Measurements from ENCODE around the gene GABRA5. TPM values are rescaled to one million over a fixed set of nuclear protein-coding genes. Genes with fewer than 3 reads are reported as not detected.

GABRA5 gene
- total and polyA plus RNA-seq, 2 of the 4 experiments (the other 2 are of a cell fraction) = 4.0 to 7.3 TPM

DNA sequence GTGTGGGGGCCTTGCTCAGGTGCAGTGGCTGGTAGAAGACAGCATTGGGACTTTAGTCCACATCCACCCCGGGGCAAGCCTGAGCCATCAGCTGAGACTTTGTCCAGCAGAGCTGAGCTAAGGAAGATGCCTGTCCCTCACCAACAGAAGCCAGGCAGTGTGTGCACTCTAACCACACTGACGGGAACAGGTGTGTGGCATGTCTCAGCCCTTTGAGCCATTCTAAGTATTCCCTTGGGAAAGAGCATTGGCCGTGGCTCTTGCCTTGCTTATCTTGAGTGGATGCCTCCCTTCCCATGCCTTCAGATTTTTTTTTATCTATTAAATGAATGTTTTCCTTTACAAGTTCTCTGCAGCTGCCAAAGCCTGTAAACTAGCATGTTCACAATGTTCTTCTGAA, 3.5 kb downstream of the GABRA5 start:
- ChIA-PET CTCF (no interaction called here), POLR2A (ENCODE audit: unreplicated experiment) (no interaction called here)
- DNase-seq = no peak
- peaks cover 16% of the 10 kb centered on the region for H3K27me3 ChIP-seq (ENCODE audit: control insufficient read depth, insufficient read depth, low read length)
- no peak overlapping the region for H3K27ac ChIP-seq (ENCODE audit: insufficient read depth, low read length)
- H3K79me1 ChIP-seq (ENCODE audit: low read depth in 1 of 2, low read length in 2 of 2) = no peaks in the 10 kb centered on the region
- no peak overlapping the region for H2BK20ac ChIP-seq (ENCODE audit: low read depth, low read length)
- TF ChIP-seq CHD1 (IDR thresholded peaks at IDR 0.05; ENCODE audit: low read depth, low read length) = no peak
- no peak for TF ChIP-seq RAD21 (IDR thresholded peaks at IDR 0.05; ENCODE audit: low read length)
- no peak for TF ChIP-seq ELK1 (IDR thresholded peaks at IDR 0.05; ENCODE audit: borderline replicate concordance, low read depth, low read length)
- no peak for TF ChIP-seq MAZ (IDR thresholded peaks at IDR 0.05; ENCODE audit: borderline replicate concordance, low read depth, low read length)
- TF ChIP-seq BHLHE40 (IDR thresholded peaks at IDR 0.05; ENCODE audit: low read depth, low read length) = no peak
- TF ChIP-seq, protein P1, sequence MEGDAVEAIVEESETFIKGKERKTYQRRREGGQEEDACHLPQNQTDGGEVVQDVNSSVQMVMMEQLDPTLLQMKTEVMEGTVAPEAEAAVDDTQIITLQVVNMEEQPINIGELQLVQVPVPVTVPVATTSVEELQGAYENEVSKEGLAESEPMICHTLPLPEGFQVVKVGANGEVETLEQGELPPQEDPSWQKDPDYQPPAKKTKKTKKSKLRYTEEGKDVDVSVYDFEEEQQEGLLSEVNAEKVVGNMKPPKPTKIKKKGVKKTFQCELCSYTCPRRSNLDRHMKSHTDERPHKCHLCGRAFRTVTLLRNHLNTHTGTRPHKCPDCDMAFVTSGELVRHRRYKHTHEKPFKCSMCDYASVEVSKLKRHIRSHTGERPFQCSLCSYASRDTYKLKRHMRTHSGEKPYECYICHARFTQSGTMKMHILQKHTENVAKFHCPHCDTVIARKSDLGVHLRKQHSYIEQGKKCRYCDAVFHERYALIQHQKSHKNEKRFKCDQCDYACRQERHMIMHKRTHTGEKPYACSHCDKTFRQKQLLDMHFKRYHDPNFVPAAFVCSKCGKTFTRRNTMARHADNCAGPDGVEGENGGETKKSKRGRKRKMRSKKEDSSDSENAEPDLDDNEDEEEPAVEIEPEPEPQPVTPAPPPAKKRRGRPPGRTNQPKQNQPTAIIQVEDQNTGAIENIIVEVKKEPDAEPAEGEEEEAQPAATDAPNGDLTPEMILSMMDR (conservative IDR thresholded peaks at IDR 0.05; ENCODE audit: low read depth, low read length) = no peak
- TF ChIP-seq SMC3 (IDR thresholded peaks at IDR 0.05; ENCODE audit: low read depth, low read length) = no peak
- no peak for TF ChIP-seq CEBPB (IDR thresholded peaks at IDR 0.05; ENCODE audit: low read depth, low read length)
- no peak for TF ChIP-seq MAFK (IDR thresholded peaks at IDR 0.05; ENCODE audit: low read depth, low read length)
- TF ChIP-seq FOS (IDR thresholded peaks at IDR 0.05; ENCODE audit: low read depth, low read length) = no peak
- TF ChIP-seq USF2 (IDR thresholded peaks at IDR 0.05; ENCODE audit: low read depth, low read length) = no peak
- no peak for TF ChIP-seq RCOR1 (IDR thresholded peaks at IDR 0.05; ENCODE audit: insufficient replicate concordance, low read length)
- H3K4ac ChIP-seq (ENCODE audit: low read depth, low read length) = no peak overlapping the region
- H3K9ac ChIP-seq (ENCODE audit: low read depth, low read length) = no peak overlapping the region
- no peak overlapping the region for H3K56ac ChIP-seq (ENCODE audit: extremely low read depth, insufficient read depth, low read length)
- no peak overlapping the region for H3K23ac ChIP-seq (ENCODE audit: low read depth, low read length)
- intact Hi-C loops (cut with micrococcal nuclease) (no loop called here), dilution Hi-C loops (cut with HindIII; ENCODE audit: low sequenced_read_pairs, unreplicated experiment) (no loop called here), in situ Hi-C loops (cut with MboI; ENCODE audit: low sequenced_read_pairs) (no loop called here)
- H2AK9ac ChIP-seq (replicated peaks; ENCODE audit: low read depth, low read length, poor library complexity) = no peak overlapping the region
- no peak overlapping the region for H2BK120ac ChIP-seq (ENCODE audit: low read depth, low read length)
- no peak overlapping the region for H3K14ac ChIP-seq (replicated peaks; ENCODE audit: low read depth, low read length)
- no peaks in the 10 kb centered on the region for H3K4me1 ChIP-seq (ENCODE audit: control insufficient read depth, insufficient read depth, low read length)
- no CpG with 5 or more reads among the region's 3 CpGs for WGBS, 2 experiments (ENCODE audit: extremely low coverage in 2 of 2, insufficient read length in 1 of 2)
- H4K91ac ChIP-seq (ENCODE audit: insufficient read depth, low read depth, low read length) = no peak overlapping the region
- ATAC-seq (ENCODE audit: low read depth) = no peak
- no peak overlapping the region for H2AK5ac ChIP-seq (ENCODE audit: low read depth, low read length)
- H2BK5ac ChIP-seq (ENCODE audit: low read depth, low read length, poor library complexity, severe bottlenecking) = no peak overlapping the region
- no peak overlapping the region for H3K4me2 ChIP-seq (ENCODE audit: low read depth, low read length)
- H3K9me3 ChIP-seq (ENCODE audit: control insufficient read depth, insufficient read depth, low read length) = no peaks in the 10 kb centered on the region
- no peaks in the 10 kb centered on the region for H3K9me1 ChIP-seq (ENCODE audit: insufficient read depth, low read length)
- H2BK15ac ChIP-seq (ENCODE audit: low read depth, low read length) = no peak overlapping the region
- no TSS peak for BruUV-seq (replicated peaks)
- no peak overlapping the region for H4K5ac ChIP-seq (ENCODE audit: low read depth, low read length)
- H3K18ac ChIP-seq (ENCODE audit: low read depth, low read length) = no peak overlapping the region
- H4K20me1 ChIP-seq (ENCODE audit: insufficient read depth, low read length) = no peaks in the 10 kb centered on the region
- no peak overlapping the region for H4K8ac ChIP-seq (ENCODE audit: low read depth in 2 of 2, low read length in 2 of 2)
- no peak overlapping the region for H2AFZ ChIP-seq (replicated peaks; ENCODE audit: low read length, poor library complexity)
- H3K36me3 ChIP-seq (ENCODE audit: control insufficient read depth, insufficient read depth, low read length) = no peaks in the 10 kb centered on the region
- no peak overlapping the region for H3K4me3 ChIP-seq (ENCODE audit: insufficient read depth, low read depth, low read length)

Data from IMR-90 (cell line).